Endothelial cell of umbilical vein (primary cell): ENCODE results near the gene NCAPH2. TPM values are rescaled to one million over a fixed set of nuclear protein-coding genes. Genes with fewer than 3 reads are reported as not detected.

Experiments used
- BruUV-seq: library from RNA; stranded (reverse); fragments of 400-500 nt; replicated peaks from 2 replicates; lab custom pipeline; 2021; lab: Mats Ljungman, UMichigan
- CTCF ChIA-PET: fragments of 300-600, 350-600 bp; sonication (Branson Sonifier 250); formaldehyde crosslinking; loops from one replicate; lab custom pipeline; 2021; ENCODE audit warnings: antibody characterized with exemption, inconsistent platforms; lab: Charles Lee
- POLR2A ChIA-PET: fragments of 300-600, 350-600 bp; sonication (Branson Sonifier 250); formaldehyde crosslinking; loops from one replicate; lab custom pipeline; 2021; ENCODE audit warnings: antibody characterized with exemption, inconsistent platforms; lab: Charles Lee
- DNase-seq: peaks from one replicate; pipeline ENCODE4 v3.0.0-alpha.2; 2011; ENCODE audit warnings: low read depth, low spot score
- FAIRE-seq: peaks from 2 replicates; lab custom pipeline; 2011; peaks lifted over from hg19 to GRCh38; lab: Jason Lieb, UNC
- H2AFZ ChIP-seq: 2 replicates; pipeline ENCODE4 v1.6.0; 2012; ENCODE audit warnings: low read depth, low read length, control low read depth, inconsistent platforms
- H3K27ac ChIP-seq: 2 replicates; pipeline ENCODE4 v1.5.1; 2011; ENCODE audit warnings: low read depth, mild to moderate bottlenecking, control low read depth, low read length, moderate library complexity; ENCODE audit not compliant: insufficient read depth
- H3K27me3 ChIP-seq, 2 experiments: 2 replicates each; pipeline versions ENCODE4 v1.6.0 to v1.6.1; 2011; ENCODE audit warnings: low read length in 2 of 2, mixed read lengths in 1 of 2; ENCODE audit not compliant: control insufficient read depth in 2 of 2, insufficient read depth in 2 of 2
- H3K36me3 ChIP-seq, 2 experiments: 2 replicates in 1 of 2; 3 replicates in 1 of 2; pipeline ENCODE4 v1.5.1; 2011; ENCODE audit warnings: low read length in 2 of 2, mild to moderate bottlenecking in 1 of 2, moderate library complexity in 1 of 2; ENCODE audit not compliant: control insufficient read depth in 2 of 2, insufficient read depth in 2 of 2; ENCODE audit errors: extremely low read depth in 1 of 2
- H3K4me1 ChIP-seq: 3 replicates; pipeline ENCODE4 v1.5.1; 2011; ENCODE audit warnings: mild to moderate bottlenecking, low read length; ENCODE audit not compliant: control insufficient read depth, insufficient read depth; ENCODE audit errors: extremely low read depth
- H3K4me2 ChIP-seq: 2 replicates; pipeline ENCODE4 v1.6.1; 2011; ENCODE audit warnings: low read length, control low read depth, mixed read lengths; ENCODE audit not compliant: insufficient read depth
- H3K4me3 ChIP-seq, 3 experiments: fragments of 200-600 bp in 1 of 3; sonication (generic), shearing (Covaris generic) in 1 of 3; replicated peaks in 1 of 3; 2 replicates each; pipeline ENCODE4 v1.5.1; 2011 to 2016; ENCODE audit warnings: control low read depth in 3 of 3, low read length in 3 of 3, mild to moderate bottlenecking in 2 of 3, inconsistent platforms in 1 of 3, low read depth in 1 of 3, moderate library complexity in 1 of 3; ENCODE audit not compliant: insufficient read depth in 1 of 3
- H3K79me2 ChIP-seq: 2 replicates; pipeline ENCODE4 v1.6.0; 2012; ENCODE audit warnings: low read length, inconsistent platforms; ENCODE audit not compliant: control insufficient read depth, insufficient read depth
- H3K9ac ChIP-seq: replicated peaks from 2 replicates; pipeline ENCODE3; 2011; ENCODE audit warnings: low read length, control low read depth; ENCODE audit not compliant: insufficient read depth; ENCODE audit errors: extremely low read depth
- H3K9me1 ChIP-seq: replicated peaks from 3 replicates; pipeline ENCODE4 v1.6.0; 2011; ENCODE audit warnings: mild to moderate bottlenecking, low read length; ENCODE audit not compliant: control insufficient read depth, insufficient read depth; ENCODE audit errors: extremely low read depth
- H3K9me3 ChIP-seq: replicated peaks from 2 replicates; pipeline ENCODE4 v1.5.1; 2012; ENCODE audit warnings: low read length, inconsistent platforms; ENCODE audit not compliant: control insufficient read depth, insufficient read depth
- H4K20me1 ChIP-seq: replicated peaks from 2 replicates; pipeline ENCODE3; 2011; ENCODE audit warnings: mild to moderate bottlenecking, low read length; ENCODE audit not compliant: control insufficient read depth, insufficient read depth; ENCODE audit errors: extremely low read depth
- CTCF ChIP-seq, 2 donors: IDR thresholded peaks; 1 replicate in 1 of 2; 2 replicates in 1 of 2; pipeline ENCODE4 v1.5.1; 2011; ENCODE audit warnings: low read length in 2 of 2, mild to moderate bottlenecking in 2 of 2, moderate library complexity in 2 of 2, control low read depth in 1 of 2, inconsistent platforms in 1 of 2, low read depth in 1 of 2; ENCODE audit not compliant: insufficient read depth in 1 of 2; ENCODE audit errors: extremely low read depth in 1 of 2
- EZH2 ChIP-seq: IDR thresholded peaks from 2 replicates; pipeline ENCODE4 v1.6.1; 2012; ENCODE audit warnings: borderline replicate concordance, low read depth, mild to moderate bottlenecking, moderate library complexity, low read length, inconsistent platforms; ENCODE audit not compliant: severe bottlenecking
- FOS ChIP-seq: IDR thresholded peaks from 2 replicates; pipeline ENCODE4 v1.6.1; 2011; ENCODE audit warnings: mild to moderate bottlenecking, low read length, moderate library complexity, borderline replicate concordance; ENCODE audit not compliant: insufficient read depth
- GATA2 ChIP-seq: IDR thresholded peaks from 2 replicates; pipeline ENCODE4 v1.7.0; 2011; ENCODE audit warnings: low read depth, mild to moderate bottlenecking, moderate library complexity, mixed read lengths, low read length; ENCODE audit not compliant: insufficient read length, insufficient read depth
- JUN ChIP-seq: IDR thresholded peaks from 2 replicates; pipeline ENCODE4 v1.6.1; 2011; ENCODE audit warnings: borderline replicate concordance, low read depth; ENCODE audit not compliant: insufficient read length, insufficient read depth
- MAX ChIP-seq: IDR thresholded peaks from 2 replicates; pipeline ENCODE4 v1.6.1; 2011; ENCODE audit not compliant: insufficient read depth, insufficient read length
- MYC ChIP-seq: IDR thresholded peaks from one replicate; pipeline ENCODE4 v1.6.1; 2011; ENCODE audit warnings: mild to moderate bottlenecking, low read depth, low read length
- POLR2A ChIP-seq: IDR thresholded peaks from 2 replicates; pipeline ENCODE4 v1.6.1; 2012; ENCODE audit warnings: low read depth, mild to moderate bottlenecking, control low read depth, low read length
- POLR2AphosphoS5 ChIP-seq: IDR thresholded peaks from 2 replicates; pipeline ENCODE4 v1.6.1; 2012; ENCODE audit warnings: low read depth, mild to moderate bottlenecking, control low read depth, low read length, moderate library complexity; ENCODE audit not compliant: insufficient read depth
- dilution Hi-C: fragments of 300-500 bp; cut with MboI; formaldehyde crosslinking; loops from one replicate; pipeline ENCODE4 v1.15.0; 2019; ENCODE audit warnings: low sequenced_read_pairs; ENCODE audit not compliant: extremely low pct_ligation_motif_present
- intact Hi-C: fragments of 100-400 bp; cut with micrococcal nuclease; formaldehyde crosslinking; loops from one replicate; pipeline ENCODE4 v1.10.0; 2022
- polyA plus RNA-seq, 4 experiments: library from polyadenylated mRNA; depleted of rRNA in 3 of 4; stranded (reverse) in 3 of 4; unstranded in 1 of 4; fragments of >200 nt; gene quantifications; 2 replicates each; pipeline versions ENCODE4 v1.2.1 to v1.2.3, GENCODE V29; 2011 to 2012; ENCODE audit warnings: missing spikeins in 1 of 4
- total RNA-seq: library from RNA; stranded (reverse); gene quantifications from 2 replicates; pipeline ENCODE4 v1.2.3, GENCODE V29; 2021

NCAPH2 gene
- total and polyA plus RNA-seq, 2 donors (not counting 3 experiments of a cell fraction or from before 2014, with no cell fraction given), result 42.4 to 43.2 TPM

- no peak for FAIRE-seq
- CTCF ChIA-PET, result interaction anchor here (2.5 kb wide), 2 partner anchors 9 to 49 kb away, joined by 7 to 12 read pairs; partner anchors contain the start of gene SYCE3
Measured at GRCh38 chr22:50571264-50572175, 63.5 kb downstream of the NCAPH2 start.

More at GRCh38 chr22:50571264-50572175, 63.5 kb downstream of the NCAPH2 start:
- no peak overlapping the region for H3K4me3 ChIP-seq
- H3K9me1 ChIP-seq, result no peaks in the 10 kb centered on the region
- TF ChIP-seq GATA2, result no peak
- TF ChIP-seq FOS, result no peak
- TF ChIP-seq CTCF (IDR thresholded peaks at IDR 0.05; ENCODE audit: extremely low read depth in 1 of 2, insufficient read depth in 1 of 2, low read depth in 1 of 2, low read length in 2 of 2), result no peak
- no peak for TF ChIP-seq JUN
- TF ChIP-seq EZH2, result no peak
- no peak for TF ChIP-seq MAX
- TF ChIP-seq POLR2A, result no peak
- no peak for TF ChIP-seq POLR2AphosphoS5
- TF ChIP-seq MYC, result no peak
- POLR2A ChIA-PET, result no interaction called here
- no peak for DNase-seq
- no peaks in the 10 kb centered on the region for H3K36me3 ChIP-seq
- no peak overlapping the region for H3K27ac ChIP-seq
- dilution Hi-C loops, result no loop called here
- no peaks in the 10 kb centered on the region for H3K9me3 ChIP-seq
- no peak overlapping the region for H3K9ac ChIP-seq
- BruUV-seq, result no TSS peak
- no peak overlapping the region for H2AFZ ChIP-seq
- intact Hi-C loops, result no loop called here
- no peaks in the 10 kb centered on the region for H3K4me1 ChIP-seq
- no peak overlapping the region for H3K4me2 ChIP-seq
- H3K79me2 ChIP-seq, result no peaks in the 10 kb centered on the region
- no peaks in the 10 kb centered on the region for H4K20me1 ChIP-seq
- no peaks in the 10 kb centered on the region for H3K27me3 ChIP-seq
